Measurements from ENCODE around the gene AADACL2.
"Not testable (repeated sequence)": the region's sequence is repeated elsewhere in the genome, so short reads cannot be mapped to it uniquely, and the experiment has no call there.

AADACL2 gene, protein sequence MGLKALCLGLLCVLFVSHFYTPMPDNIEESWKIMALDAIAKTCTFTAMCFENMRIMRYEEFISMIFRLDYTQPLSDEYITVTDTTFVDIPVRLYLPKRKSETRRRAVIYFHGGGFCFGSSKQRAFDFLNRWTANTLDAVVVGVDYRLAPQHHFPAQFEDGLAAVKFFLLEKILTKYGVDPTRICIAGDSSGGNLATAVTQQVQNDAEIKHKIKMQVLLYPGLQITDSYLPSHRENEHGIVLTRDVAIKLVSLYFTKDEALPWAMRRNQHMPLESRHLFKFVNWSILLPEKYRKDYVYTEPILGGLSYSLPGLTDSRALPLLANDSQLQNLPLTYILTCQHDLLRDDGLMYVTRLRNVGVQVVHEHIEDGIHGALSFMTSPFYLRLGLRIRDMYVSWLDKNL

DNA sequence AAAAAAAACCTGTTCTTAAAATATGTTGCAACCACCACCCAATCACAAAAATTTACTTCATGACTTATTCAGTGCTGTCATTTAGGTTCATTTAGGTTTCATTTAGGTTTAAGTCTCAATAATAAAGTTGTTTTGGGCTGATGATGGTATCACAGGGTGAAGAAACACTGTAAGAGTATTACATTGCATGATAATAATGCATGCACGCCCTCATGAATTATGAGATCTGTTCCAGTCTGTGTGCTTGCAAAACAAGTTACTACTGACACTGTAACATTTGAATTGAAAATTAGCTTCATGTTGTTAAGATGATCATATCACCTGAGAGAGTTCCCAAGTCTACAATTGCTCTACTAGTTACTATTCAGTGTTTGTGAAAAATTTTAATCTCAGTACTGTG lies at the start of gene AADACL2:
Gene AADACL2, plus strand, starts transcription at position 315 of the 400 bp plus-strand sequence. CDS start 109 bp downstream, outside the sequence.
- DNase-seq (ENCODE audit: low spot score), result no peak

DNA sequence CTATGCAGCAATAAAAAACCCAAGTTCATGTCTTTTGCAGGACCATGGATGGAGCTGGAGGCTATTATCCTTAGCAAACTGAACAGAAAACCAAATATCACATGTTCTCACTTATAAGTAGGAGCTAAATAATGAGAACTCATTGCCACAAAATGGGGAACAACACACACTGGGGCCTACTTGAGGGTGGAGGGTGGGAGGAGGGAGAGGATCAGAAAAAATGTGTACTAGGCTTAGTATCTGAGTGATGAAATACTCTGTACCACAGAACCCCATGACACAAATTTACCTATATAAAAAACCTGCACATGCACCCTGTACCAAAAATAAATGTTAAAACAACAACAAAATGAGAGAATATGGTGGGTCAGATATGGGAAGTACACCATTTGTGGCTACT lies 49.6 kb upstream of the AADACL2 start:
- no peak for DNase-seq (ENCODE audit: low spot score)

DNA sequence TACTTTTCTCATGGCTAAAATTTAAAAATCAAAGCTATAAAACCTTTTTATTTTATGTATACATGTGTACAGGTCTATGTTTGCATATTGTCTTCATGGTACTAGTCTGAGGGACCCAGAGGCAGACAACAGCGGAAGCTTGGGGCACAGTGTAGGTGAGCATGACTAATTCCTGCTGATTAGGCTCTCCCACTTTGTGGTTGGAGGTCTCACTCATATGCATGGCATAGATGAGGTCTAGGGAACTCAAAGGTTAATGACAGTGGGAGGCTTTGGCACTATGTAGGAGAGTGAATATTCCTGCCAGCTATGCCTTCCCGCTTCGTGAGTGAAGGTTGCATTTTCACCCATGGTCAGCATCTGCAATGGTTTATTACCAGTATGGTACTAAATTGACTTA lies 47.5 kb upstream of the AADACL2 start:
- DNase-seq (ENCODE audit: low spot score), result no peak

DNA sequence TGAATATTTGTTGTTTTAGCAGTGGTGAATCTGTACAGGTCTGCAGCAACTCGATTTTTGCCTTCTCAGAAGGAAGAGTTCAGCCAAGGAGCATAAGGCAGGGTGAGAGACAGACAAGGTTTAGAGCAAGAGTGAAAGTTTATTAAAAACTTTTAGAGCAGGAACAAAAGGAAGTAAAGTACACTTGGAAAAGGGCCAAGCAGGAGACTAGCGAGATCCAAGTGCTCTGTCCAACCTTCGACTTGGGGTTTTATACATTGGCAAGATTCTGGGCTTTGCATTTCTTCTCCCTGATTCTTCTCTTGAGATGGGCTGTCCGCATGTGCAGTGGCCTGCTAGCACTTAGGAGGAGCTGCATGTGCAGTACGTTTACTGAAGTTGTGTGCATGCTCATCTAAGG lies 46.7 kb upstream of the AADACL2 start:
- DNase-seq (ENCODE audit: low spot score), result no peak

DNA sequence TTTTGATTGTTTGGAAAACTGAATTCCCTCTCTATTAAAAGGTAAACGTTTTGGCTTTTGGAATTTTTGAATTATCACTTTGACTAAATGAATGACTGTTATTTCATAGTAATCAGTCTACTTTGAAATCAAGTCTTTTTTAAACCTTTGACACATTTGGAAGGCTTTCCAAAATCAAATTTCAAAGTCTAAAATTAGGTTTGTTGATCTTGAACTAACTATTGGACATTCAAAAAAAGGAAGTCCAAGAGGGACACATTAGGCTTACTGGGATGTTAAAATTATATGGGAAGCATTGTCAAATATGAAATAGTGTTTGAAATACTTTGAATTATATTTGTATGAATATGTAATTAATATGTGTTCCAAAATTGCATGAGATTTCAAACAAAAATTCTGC lies 45.2 kb upstream of the AADACL2 start:
- no peak for DNase-seq (ENCODE audit: low spot score)

DNA sequence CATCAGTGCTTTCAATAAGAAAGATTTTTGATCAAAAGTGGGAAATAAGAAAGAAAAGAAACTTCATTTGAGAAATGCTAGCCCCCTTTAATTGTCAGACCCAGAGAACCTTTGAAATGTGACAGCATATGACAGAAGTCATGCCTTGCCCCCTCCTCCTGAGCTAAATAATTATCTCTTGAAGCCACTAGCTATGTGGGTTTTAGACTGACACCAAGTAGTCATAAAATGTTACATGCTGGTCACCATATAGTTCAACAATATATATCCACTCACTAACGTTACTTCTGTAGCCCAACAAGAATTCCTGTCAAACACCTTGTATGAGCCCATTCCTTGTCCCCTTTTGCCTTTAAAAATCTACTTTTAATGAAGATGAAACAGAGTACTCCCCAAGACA lies 43.1 kb upstream of the AADACL2 start:
- DNase-seq (ENCODE audit: low spot score), result no peak

DNA sequence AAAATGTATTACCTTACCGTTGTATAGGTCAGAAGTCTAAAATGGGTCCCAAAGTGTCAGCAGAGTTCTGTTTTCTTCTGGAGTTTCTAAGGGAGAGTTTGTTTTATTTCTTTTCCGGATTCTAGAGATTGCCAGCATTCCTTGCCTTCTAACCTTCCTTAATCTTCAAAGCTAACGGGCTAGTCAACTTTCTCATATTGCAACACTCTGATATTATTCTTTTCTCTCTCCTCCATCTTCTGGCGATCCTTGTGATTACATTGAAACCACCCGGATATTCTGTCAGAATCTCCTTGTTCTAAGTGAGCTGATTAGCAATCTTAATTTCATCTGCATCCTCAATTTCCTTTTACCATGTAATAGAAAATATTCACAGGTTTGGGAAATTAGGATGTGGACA lies 36.2 kb upstream of the AADACL2 start:
- no peak for DNase-seq (ENCODE audit: low spot score)

DNA sequence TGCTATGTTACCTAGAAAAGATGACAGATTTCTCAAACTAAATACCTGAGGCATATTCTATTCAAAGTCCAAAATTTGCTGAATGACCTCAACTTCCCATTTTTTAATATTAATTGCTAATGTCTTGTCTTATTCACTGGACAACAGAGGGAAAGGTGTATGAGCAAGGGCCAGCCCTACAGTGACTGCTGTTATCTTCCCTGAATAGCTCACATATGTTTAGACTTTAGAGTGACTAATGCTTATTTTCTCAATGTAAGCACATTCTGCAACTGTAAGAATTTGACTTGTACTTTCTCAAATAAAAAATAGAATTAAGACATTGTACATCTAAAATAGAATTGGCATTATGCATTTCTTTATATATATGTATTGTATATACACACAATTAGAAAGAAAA lies 26.5 kb upstream of the AADACL2 start:
- no peak for DNase-seq (ENCODE audit: low spot score)

DNA sequence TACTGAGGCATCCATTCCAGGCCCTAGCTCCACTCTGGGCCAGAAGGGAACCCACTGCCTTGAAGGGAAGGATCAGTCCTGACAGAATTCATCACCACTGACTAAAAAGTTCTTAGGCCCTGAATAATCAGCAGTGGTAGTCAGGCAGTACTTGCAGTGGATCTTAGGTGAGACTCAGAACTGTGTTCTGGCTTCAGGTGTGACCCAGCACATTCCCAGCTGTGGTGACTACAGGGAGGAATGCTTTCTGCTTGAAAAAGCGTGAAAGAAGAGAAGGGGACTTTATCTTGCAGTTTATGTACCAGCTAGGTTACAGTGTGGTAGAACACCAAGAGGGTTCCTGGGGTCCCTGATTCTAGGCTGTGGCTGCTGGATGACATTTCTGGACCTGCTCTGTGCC lies 24.9 kb upstream of the AADACL2 start:
- no peak for DNase-seq (ENCODE audit: low spot score)

DNA sequence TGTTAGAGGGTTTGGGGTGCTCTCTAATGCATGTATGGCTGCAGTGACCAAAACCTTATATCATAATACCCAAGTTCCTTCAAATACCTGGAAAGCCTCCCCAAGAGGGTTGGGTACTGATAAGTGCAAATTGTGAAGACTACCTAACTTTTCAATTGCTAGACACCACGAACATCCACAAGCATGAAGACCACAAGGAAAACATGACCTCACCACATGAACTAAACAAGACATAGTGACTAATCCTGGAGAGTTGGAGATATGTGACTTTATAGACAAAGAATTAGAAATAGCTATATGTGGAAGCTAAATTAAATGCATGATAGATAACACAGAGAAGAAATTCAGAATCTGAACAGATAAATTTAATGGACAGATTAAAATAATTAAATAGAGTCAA lies 23.9 kb upstream of the AADACL2 start:
- DNase-seq (ENCODE audit: low spot score), result no peak

DNA sequence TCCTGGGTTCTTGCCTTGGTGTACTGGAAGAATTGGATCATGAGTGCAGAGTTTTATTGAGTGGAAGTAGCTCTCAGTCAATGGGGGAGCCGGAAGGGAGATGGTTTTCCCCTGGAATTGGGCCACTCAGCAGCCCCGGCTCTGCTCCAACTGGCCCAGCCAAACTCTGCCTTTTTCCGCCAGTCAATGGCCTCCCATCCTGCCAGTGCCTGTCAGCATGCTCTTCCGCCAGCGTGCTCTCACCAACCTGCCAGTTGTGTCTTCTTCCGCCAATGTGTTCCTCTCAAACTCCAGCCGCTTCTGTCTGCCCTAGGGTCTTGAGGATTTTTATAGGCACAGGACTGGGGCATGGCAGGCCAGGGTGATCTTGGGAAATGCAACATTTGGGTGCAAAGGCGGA lies 12.4 kb upstream of the AADACL2 start:
- DNase-seq (ENCODE audit: low spot score), result no peak

DNA sequence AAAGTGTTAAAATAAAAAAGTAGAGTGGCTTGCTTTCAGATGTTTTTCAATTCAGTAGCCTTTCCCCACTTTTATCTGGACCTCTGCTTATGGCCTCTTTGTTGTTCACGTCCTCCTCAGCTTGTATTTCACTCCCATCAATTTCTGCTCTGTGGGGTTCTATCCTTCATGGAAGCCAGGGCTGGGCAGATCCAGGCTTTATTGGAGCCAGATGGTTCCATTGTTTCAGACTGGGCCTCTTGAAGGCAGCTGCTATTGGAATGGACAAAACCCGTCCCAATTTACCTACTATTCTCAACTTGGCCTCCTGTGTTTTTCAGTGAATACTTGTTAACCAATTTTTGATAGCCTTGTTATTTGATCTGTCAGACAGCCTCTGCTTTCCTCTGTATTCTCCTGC lies 10.9 kb upstream of the AADACL2 start:
- DNase-seq (ENCODE audit: low spot score), result no peak

DNA sequence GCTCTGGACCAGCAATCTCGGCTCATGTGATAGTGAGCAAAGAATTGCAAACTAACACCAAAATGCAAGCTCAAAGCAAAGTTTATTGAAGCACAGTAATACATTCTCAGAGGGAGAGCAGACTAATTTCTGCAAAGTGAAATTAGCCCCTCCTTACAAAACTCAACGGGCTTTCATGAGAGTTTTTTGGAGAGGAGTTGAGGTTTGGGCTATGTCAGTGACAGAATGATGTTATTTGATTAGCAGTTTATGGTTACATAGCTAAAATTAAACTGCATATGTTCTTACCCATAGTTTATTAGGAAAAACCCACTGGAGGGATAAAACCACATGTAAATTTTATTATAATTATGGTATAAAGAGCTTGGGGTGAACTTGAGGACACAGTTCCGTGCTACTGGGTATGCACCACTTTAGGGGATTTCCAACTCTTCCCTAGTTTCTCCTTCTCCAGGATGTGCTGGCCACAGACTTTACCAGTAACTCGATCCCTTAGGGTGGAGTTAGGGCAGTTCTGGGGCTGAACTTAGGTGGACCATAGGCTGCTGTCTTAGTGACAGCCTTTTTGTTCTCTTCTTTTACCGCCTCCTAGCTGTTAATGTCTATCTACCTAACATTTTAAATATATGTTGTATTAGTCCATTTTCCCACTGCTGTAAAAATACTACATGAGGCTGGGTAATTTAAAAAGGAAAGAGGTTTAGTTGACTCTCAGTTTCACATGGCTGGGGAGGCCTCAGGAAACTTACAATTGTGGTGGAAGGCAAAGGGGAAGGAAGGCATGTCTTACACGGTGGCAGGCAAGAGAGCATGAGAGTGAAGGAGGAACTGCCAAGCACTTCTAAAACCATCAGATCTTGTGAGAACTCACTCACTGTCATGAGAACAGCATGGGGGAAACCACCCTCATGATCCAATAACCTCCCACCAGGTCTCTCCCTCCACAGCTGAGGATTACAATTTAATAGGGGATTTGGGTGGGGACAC lies 8.9 kb upstream of the AADACL2 start:
- no peak for DNase-seq (ENCODE audit: low spot score)

DNA sequence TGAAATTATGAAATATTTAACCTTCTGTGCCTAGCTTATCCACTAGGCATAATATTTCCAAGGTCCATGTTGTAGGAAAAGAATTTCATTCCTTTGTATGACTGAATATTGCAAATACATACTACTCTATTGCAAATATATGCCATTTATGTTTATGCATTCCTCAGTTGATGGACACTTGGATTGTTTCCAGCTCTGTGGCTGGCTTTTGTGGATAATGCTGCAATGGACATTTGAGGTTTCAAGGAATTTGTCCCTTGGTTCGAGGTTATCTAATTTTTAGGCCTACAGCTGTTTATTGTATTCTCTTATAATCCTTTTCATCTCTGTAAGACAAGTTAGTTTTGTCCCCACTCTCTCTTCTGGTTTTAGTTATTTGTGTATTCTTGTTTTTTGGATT lies 7.7 kb upstream of the AADACL2 start:
- DNase-seq (ENCODE audit: low spot score), result no peak

DNA sequence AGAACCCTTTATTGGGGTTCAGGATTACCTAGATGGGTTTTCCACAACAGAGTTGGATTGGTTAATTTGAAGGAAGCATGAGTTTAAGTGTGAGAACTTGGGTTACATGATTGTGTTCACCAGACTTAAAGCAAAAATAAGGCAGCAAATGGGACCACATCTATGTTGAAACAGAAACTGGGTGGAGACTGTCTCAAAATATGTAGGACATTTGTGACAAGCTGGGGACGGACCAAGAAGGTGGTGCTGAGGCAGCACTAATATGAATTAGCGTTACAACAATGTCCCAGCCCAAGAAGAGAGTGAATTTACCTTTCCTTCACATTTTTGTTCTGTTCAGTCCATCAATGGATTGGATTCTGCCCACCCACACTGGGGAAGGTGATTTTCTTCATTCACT lies 866 bp upstream of the AADACL2 start:
- DNase-seq (ENCODE audit: low spot score), result no peak

DNA sequence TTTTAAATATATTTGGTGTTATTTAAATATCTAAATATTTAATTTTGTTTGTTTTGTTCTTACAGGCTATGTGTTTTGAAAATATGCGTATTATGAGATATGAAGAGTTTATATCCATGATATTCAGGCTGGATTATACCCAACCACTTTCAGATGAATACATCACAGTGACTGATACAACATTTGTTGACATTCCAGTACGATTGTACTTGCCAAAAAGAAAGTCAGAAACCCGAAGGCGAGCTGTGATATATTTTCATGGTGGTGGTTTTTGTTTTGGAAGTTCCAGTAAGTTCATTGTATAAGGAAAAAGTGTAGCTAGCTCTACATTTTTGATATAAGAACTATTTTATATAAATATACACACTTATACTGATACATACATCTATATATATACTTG lies 6.9 kb downstream of the AADACL2 start:
- DNase-seq (ENCODE audit: low spot score), result no peak

DNA sequence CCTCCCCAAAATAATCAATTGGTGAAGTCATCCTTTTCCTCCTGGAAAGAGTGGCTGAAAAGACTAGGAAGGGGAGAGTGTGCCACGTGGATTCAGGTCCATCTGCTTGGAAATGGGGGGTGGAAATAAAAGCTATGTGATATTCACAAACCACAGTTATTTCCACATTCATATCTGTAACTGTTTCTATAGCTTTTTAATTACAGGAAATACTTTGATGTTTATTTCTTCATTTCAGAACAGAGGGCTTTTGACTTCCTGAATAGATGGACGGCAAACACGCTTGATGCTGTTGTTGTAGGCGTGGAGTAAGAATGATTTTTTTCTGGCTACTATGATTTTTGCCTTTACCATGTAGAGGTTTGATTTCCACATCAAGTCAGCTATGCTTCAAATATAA lies 10.1 kb downstream of the AADACL2 start:
- DNase-seq (ENCODE audit: low spot score), result no peak

DNA sequence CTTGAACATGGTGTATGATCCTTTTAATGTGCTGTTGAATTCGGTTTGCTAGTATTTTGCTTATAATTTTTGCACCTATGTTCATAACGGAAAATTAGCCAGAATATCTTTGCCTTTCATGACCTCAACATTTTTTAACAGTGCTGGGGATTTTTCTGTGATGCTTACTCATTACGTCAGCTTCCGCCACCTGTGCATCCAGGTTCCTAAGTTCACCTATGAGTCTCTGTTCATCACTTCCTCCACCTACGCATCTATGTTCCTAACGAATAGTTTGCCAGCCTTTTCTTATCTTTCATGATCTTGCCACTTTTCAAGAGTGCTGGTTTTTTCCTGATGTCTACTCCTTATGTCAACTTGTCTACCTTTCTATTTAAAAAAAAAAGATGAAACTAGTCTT lies 16.5 kb downstream of the AADACL2 start:
- DNase-seq (ENCODE audit: low spot score), result no peak

DNA sequence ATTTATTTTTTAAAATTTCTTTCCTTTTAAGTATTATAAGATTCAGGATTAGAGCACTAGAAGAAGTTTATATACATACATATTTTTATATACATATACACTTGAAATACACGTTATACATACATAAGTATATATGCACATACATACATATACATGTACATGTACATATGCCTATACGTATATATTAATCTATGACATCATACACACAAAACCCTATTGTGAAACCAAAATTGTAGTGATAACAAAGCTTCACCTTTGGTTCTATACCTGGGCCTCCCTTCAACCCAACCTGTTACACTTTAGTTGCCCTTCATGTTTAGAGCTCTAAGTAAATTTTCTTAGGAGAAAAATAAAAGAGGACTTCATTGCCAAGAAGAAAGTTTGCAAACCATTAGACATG lies 17.0 kb downstream of the AADACL2 start:
- no peak for DNase-seq (ENCODE audit: low spot score)

DNA sequence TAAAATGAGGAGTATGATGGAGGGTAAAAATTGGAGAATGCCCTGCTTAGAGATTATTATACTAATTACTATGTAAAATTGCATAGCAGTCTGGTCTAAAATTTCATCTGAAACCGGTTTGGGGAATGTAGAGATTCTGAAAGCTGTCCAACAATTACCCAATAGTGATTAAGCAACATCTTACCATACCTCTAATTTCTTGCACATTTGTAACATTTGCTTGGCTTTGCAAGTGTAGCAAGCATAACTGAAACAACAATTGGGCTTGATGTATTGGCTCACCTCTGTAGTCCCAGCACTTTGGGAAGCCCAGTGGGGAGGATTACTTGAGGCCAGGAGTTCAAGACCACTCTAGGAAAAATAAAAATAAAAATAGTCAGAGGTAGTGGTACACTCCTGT lies 17.4 kb downstream of the AADACL2 start:
- DNase-seq (ENCODE audit: low spot score), result no peak

DNA sequence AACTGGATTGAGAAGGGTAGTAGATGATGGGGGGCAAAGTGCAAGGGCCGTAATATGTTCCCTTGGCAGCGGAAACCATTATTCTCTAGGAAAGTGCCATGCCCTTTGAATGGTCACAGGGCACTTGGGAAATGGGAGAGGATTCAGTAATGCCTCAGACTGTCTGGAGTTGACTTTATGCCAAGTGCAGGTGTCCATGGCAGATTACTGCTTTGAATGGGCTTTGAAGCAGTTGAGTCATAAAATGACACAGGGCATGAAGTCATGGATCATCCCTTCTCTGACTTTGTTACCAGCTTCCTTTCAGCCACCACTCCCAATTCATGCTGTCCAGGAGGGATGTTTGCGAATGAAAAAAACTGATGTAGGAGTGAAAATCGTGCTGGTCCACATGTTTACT lies 20.1 kb downstream of the AADACL2 start:
- DNase-seq (ENCODE audit: low spot score), result no peak

DNA sequence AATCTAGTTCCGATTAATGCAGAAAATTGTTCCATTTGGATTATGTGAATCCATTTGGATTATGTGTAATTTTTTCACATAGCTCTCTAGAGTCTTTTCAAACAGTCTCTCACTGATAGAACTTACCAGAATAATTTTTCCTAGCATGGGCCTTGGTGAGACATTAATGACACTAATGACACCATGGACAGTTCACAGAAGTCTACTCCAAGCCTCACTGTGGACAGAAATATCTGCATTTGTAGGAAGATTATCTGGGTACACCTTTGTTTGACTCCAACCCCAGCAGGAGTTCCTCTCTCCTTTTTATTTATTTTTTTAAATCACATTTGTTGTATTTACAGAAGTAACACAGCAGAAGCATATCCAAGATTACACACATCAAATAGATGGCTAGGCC lies 27.9 kb downstream of the AADACL2 start:
- DNase-seq (ENCODE audit: low spot score), result no peak

DNA sequence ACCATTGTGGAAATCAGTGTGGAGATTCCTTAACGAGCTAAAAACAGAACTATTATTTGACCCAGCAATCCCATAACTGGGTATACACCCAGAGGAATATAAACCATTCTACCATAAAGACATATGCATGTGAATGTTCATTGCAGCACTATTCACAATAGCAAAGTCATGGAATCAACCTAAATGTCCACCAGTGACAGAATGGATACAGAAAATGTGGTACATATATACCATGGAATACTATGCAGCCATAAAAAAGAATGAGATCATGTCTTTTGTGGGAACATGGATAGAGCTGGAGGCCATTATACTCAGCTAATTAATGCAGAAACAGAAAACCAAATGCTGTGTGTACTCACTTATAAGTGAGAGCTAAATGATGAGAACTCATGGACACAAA lies 31.0 kb downstream of the AADACL2 start:
- DNase-seq (ENCODE audit: low spot score), result not testable (repeated sequence)
